GM18499 (cell line): Measurements from ENCODE around the gene CHRM3.

Experiments used
- ATAC-seq: cut with Tn5 transposase; IDR thresholded peaks from one replicate; pipeline ENCODE4 v1.9.1; 2021; ENCODE audit warnings: moderate number of reproducible peaks; ENCODE audit not compliant: insufficient read depth, unreplicated experiment

The CHRM3 gene

DNA sequence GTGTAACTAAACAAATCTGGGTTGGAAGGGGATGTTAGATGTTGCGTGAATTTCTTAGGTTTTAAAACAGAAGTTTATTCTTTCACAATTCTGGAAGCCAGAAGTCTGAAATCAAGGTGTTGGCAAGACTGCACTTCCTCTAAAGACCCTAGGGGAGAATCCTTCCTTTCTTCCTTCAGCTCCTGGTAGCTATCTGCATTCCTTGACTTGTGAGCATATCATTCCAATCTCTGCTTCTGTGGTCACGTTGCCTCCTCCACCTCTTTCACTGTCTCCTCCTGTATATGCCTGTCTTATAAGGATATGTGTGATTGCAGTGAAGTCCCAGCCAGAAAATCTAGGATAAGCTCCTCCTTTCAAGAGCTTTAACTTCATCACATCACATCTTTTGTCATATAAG lies 7.7 kb downstream of the CHRM3 start:
- no peak for ATAC-seq

DNA sequence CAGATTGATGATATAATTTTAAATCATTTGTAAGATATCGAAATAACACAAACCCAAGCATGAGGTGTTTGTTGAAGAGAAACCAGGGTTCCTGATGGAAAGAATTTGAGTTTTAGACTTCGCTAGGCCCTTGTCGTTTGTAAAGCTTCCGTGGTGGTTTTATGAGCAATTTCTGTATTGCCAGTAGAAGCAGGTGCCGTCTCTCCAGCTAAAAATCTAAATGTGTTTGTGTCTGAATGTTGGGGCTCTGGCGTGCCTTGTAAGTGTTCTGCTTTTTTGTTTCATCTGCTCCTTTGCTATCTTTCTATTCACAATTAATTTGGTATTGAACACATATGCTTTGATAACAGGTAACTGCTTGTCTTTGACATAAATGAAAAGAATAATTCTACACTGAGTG lies 27.5 kb downstream of the CHRM3 start:
- ATAC-seq = no peak

DNA sequence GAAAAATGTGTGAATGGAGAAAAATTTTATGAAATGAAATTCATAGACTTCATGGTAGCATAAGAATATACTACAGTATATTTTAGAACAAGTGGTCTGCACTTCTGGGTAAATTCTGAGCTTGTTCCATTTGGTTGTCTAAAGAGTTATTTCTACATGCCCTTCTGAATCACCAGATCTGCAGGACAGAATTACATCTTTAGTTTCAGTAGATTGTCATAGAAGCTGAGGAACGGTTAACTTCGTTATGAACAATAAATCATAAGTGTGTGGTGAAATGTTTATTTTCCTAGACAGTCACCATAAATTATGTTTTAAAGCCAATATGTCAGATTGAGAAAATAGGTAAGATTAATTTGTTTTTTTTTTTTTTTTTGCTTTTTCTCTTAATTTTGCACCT lies 30.9 kb downstream of the CHRM3 start:
- no peak for ATAC-seq

DNA sequence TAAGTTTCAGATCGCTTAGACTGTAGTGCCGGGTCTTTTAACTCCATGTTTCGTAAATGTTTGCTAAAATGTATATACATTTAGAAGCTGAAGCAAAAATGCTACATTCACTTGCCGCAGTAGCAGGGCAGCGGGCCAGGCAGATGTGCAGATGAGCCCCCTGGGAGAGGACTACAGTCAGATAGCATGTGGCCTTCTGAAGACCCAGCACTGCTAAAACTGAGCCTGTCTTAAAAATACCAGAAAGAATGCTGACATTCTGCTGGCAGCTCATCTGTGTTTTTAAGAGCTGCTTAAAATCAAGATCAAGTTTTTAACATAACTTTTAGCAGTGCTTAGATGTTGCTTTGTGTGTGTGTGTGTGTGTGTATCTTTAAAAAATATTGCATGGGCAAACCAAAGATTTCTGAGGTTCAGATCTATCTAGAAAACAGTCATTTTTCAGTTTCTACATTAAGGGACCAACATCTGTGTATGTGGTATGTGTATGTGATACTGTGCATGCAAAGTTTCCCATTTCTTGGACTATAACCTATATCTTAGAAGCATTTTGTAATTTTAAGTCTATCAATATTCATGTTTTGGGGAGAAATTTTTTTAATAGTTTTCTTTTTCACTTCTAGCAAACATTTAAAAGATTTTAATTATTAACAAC lies 31.7 kb downstream of the CHRM3 start:
- ATAC-seq = no peak

DNA sequence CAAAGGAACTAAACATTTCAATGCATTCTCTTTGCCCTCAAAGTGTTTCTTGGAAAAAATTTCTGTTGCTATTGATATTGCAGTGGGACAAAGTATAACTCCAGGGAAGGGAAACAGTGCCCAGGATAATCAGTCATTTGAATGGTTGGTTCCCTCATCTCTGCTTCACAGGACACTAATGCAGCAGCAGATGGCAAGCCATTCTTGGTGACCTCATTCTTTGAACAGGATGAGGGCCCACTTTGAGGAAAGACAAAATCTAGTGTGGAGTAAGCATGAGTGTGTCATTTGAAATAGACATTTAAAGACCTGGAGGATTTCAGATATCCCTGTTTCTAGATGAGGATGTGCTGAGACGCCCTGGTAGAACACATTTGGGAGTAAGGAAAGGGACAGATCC lies 32.3 kb downstream of the CHRM3 start:
- ATAC-seq = no peak

DNA sequence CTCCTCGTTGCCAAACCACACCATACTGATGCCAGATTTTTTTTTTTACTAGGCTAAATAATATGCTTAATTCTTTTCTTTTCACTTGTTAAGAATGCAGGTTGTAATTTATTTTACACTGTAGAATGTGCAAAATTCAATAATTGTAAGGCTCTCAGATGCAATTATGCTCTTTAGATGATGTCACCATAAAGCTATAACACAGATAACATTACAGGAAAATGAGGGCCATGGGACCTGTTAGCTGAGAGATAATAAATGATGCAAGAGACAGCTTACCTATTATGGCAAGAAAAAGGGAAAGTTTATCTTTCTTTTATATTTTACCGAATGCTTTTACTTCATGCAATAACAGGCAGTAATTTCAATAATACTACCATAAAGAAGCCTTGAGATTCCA lies 35.4 kb downstream of the CHRM3 start:
- ATAC-seq = no peak

DNA sequence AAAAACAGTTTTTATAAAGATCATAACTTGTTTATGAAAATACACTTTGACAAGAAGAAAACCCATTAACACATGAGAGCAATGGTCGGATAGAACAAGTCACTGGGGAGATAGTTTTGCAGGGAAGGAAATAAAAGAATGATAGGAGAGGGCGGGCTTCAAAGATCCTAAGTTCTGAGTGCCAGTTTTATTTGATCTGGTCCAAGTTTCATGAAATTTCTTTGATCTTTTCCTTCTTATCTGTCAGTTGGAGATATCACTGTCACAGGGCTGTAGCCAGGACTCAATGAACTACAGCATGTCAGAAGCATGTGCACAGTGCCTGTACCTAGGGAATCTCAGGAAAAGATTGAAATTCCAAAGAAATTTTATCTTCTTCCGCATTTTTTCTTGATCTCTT lies 36.5 kb downstream of the CHRM3 start:
- no peak for ATAC-seq

DNA sequence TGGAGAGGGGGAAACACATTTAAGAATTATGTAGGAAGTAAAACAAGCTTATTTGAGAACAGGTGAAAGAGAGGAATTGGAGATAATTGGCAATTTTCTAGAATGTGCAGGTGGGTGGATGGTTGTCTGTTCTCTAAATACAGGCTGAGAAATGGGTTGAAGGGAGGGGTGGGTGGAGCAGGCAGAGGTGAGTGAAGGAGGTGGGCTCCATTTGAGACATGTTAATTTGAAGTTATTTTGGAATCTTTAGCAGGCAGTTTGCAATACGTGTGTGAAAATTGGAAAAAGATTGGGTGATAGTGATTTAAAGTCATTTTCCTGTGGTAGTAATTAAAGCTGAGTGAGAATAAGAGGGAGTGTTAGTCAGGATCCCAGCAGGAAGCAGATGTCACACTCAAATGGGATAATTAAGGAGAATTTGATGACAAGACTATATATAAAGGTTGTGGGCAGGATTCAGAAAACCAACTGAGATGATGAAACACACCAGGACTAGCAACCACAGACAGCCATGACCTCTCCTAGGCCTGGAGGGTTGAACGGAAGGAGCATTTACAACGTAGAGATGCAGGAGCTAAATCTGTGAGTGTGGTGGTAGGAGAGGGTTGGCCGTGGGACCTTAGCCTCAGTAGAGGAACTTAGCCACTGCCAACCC lies 40.6 kb downstream of the CHRM3 start:
- no peak for ATAC-seq

DNA sequence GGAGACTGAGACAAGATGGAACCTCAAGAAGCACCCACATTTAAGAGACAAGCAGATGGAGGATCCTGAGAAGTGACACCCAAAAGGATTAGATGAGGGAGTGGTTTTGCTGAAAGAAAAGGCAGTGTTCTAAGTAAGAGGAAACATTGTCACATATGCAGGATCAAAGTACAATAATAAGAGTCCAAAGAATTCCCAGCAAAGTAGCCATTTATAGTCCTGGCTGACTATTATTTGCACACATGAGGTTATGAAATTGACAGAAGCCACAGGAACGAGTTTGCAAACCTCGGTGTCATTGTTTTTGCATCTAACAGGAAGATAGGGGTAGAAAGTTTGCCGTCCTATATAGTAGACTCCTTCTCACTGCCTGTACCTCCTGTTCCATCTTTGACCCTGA lies 41.3 kb downstream of the CHRM3 start:
- ATAC-seq = no peak

DNA sequence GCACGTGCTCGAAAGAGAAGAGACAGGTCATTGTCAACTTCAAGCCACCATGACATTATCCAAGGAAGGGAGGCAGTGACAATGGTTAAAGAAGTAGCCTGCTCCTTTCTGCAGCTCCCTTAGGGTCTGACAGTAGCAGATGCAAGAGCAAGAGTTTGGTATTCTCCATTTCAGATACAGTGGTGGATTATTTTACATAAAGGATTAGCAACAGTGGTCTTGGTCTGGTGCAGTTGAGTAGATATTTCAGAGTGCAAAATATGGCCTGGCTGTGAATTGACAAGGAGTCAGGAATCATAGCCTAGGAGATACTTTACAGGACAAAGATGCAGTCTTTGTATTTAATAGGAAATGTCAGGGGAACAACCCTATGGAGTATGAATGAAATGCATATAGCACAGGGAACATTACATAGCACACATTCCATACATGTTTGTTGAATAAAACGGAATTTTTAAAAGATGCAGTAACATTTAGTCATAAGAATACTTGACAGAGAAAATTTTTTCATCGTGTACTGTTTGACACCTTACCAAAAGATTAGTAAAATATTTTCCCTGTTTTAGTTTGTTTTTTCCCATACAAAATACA lies 41.8 kb downstream of the CHRM3 start:
- ATAC-seq = no peak

DNA sequence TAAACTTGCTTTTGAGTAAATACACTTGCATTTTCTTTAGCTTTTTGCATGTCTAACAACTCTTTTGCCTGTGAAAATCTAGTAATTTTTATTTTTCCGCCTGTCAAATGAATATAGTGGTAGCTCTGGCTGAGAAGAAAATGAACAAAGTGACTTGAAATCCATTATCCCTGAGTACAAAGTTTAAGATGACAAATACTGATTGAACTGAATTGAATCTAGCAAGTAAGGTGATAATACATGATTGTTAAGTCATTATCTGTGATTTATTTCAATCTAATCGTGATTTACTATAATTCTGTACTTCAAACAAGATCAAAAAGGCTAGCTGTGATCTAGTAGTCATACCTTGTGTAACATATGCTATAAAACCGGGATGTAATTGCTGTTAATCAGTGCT lies 42.8 kb downstream of the CHRM3 start:
- no peak for ATAC-seq

DNA sequence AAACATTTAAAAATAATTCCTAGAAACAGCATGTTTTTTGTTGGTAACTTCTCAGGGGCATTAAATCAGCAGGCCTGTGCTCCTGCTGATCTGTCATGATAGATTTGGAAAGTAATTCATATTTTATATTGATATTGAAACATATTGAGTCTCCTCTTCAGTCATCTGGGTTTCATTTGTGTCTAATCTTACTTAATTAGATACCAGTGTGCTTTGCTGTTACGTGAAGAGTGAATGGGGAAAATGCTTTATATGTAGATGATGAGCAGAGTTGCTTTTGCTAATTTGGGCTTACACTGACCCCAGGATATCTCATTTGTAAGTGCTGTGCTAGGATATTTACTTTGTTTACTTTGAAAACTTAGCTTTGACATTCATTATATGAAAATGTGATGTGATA lies 45.9 kb downstream of the CHRM3 start:
- ATAC-seq = no peak

DNA sequence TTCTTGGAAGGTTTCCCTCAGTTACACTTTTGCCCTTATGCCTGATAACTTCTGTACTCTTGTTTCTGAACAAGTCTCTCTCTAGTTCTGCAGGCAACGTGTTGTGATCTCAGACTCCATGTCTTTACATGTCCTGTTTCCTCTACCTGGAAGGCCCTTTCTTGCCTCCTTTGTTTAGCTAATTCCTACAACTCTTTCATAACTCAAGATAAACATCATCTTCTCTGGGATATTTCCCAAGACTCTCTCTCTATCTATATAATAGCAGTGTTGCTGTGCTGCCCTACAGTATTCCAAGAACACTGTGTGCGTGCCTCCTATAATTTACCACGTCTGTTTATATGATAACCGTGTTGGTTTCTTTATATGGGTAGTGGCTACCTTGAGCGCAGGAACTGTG lies 47.8 kb downstream of the CHRM3 start:
- ATAC-seq = no peak
